ENCODE data around the gene PRF1.

DNA sequence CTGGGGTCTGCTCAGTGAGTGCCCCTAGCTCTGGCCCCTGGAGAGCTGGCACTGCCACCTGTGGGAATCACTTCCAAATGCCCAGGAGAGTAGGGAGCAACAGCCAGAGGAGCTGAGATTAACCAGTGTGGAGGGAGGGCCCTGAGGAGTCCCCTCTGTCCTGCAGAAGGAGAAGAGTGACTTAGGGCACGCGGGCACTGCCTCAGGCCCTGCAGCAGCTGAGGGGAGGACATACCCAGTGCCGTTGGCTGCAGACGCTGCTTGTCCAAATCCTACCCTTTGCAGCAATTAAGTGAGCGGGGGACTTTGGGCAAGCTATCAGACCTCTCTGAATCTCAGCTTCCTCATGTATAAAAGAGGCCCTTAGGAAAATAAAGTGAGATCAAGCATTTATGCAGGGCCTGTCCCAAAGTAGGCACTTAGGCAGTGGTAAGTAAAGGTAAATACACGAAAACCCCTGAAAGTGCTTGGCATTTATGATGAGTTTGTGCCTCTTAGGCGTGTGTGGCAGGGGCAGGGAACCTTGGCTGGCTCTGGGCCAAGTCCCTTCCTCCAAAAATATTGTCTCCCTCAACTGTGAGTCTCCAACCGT is 16.9 kb downstream of the PRF1 start:
- TF ChIP-seq, protein P1, sequence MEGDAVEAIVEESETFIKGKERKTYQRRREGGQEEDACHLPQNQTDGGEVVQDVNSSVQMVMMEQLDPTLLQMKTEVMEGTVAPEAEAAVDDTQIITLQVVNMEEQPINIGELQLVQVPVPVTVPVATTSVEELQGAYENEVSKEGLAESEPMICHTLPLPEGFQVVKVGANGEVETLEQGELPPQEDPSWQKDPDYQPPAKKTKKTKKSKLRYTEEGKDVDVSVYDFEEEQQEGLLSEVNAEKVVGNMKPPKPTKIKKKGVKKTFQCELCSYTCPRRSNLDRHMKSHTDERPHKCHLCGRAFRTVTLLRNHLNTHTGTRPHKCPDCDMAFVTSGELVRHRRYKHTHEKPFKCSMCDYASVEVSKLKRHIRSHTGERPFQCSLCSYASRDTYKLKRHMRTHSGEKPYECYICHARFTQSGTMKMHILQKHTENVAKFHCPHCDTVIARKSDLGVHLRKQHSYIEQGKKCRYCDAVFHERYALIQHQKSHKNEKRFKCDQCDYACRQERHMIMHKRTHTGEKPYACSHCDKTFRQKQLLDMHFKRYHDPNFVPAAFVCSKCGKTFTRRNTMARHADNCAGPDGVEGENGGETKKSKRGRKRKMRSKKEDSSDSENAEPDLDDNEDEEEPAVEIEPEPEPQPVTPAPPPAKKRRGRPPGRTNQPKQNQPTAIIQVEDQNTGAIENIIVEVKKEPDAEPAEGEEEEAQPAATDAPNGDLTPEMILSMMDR (IDR thresholded peaks at IDR 0.05), result no peak
- TF ChIP-seq ZFX (IDR thresholded peaks at IDR 0.05; ENCODE audit: borderline replicate concordance), result no peak
